GM21619 (cell line): ENCODE data around the gene PIGU.
"Not testable (repeated sequence)": the region's sequence is repeated elsewhere in the genome, so short reads cannot be mapped to it uniquely, and the experiment has no call there.

Experiments
- ATAC-seq: cut with Tn5 transposase; IDR thresholded peaks from one replicate; pipeline ENCODE4 v1.9.1; 2021; ENCODE audit not compliant: unreplicated experiment

The PIGU gene

GRCh38 chr20:34663213-34663943 lies 13.5 kb downstream of the PIGU start:
- no peak for ATAC-seq

- ATAC-seq: not testable (repeated sequence)
These were observed 15.1 kb downstream of the PIGU start for GRCh38 chr20:34661811-34662210.

GRCh38 chr20:34658654-34659053 lies 18.2 kb downstream of the PIGU start:
- ATAC-seq: not testable (repeated sequence)

GRCh38 chr20:34654207-34654744 lies 22.6 kb downstream of the PIGU start:
- no peak for ATAC-seq

- ATAC-seq: no peak
These were observed 25.7 kb downstream of the PIGU start for GRCh38 chr20:34651200-34651599.

GRCh38 chr20:34647737-34648136 lies 29.2 kb downstream of the PIGU start:
- no peak for ATAC-seq

DNA sequence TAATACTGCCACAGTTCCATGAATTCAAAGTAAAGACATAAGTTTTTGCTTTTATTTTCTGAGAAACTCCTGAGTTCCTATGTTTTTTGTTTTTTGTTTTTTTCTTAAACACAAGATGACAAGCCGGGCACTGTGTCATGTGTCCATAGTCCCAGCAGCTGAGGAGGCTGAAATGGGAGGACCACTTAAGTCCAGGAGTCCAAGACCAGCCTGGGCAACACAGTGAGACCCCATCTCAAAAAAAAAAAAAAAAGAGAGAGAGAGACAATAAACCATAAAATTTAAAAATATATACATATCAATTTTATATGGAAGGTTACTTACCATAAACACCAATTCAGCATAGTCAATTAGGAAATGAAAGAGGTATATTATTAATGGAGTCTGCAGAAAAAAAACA lies 31.9 kb downstream of the PIGU start:
- ATAC-seq: no peak

DNA sequence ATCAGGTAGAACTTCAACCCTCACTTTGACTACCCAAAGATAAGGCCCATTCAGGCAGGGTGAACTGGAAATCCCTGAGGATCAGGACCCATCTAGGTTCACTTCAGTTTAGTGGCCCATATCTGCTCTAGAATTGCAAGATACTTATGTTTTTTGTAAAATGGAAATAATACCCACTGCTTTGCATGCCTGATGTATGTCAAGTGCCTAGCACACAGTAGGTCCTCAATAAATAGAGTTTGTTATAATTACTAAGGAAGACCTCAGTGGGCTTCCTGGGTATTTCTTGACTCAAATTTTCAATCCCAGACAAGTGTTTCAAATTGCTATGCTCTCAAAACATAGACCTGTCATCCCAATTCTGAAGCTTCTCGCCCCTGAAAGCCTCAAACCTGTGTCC lies 32.5 kb downstream of the PIGU start:
- ATAC-seq: no peak

DNA sequence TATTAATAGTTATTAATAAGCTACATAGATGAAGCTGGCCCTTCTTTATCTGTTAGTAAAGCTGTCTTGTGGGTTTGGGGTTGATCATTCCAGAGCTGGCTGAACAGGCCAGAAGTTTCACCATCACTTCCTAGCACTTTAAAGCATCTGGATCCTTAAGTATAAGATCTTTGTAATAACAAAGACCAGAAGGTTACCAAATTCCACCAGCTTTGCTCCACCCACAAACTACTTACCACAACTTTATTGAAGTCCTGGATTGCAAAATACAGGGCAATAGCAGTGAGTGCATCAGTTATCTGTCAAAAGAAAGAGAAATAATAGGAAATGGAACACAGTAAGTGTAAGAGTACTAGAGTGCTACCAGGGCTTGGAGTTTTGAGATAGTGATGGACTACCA lies 33.0 kb downstream of the PIGU start:
- ATAC-seq: no peak

- ATAC-seq: no peak
These were observed 34.9 kb downstream of the PIGU start for GRCh38 chr20:34642009-34642408.

DNA sequence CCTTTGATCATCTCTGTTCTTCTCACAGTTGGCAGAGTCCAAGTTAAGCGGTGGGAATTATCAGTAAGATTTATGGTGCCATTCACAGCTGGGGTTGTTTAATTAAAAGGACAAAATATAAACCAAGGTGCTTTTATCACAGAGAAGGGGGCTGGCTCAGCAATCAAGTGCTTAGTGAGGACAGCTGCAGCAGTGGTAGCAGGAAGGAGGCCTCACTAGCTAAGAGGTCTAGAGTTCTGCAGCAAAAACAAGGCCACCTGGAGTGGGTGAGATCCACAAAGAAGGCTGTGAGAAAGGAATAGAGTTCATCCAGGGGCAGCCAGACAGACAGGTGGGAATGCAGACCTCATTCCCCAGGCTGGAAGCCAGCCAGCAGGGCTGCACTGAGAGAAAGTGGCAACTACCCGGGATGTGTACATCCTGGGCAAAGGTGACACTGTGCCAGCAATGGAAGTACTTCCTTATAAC lies 37.1 kb downstream of the PIGU start:
- no peak for ATAC-seq

DNA sequence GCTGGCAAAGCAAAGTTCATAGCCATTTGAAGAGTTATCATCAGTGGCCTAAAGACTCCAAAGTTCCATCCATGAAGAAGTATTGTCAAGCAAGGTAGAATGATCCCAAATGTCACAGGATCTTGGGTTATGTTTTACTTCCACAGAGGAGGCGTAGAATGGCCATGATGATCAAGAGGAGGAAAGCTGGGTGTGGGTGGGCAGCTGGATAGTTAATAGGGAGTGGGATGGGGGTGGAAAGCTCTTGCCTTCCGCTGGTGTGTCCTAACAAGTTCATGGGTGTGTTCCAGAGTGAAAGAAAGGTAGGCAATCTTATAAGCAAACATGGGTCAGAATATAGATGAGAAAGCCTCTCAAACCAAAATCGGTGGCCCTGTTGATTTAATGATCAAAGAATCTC lies 38.4 kb downstream of the PIGU start:
- ATAC-seq: no peak

DNA sequence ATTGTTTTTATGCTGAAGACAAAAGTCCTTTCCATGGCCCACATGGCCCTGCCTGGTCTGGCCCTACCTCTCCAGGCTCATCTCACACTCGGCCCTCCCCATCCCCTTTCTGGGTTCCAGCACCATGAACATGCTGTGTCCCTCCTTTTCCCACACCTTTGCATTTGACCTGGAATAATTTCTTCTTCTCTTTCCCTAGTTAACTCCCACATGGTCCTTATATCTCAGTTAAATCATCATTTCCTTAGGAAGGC lies 38.9 kb downstream of the PIGU start:
- ATAC-seq: no peak

- no peak for ATAC-seq
These were observed 39.5 kb downstream of the PIGU start for GRCh38 chr20:34637245-34638038.

- ATAC-seq: no peak
These were observed 40.2 kb downstream of the PIGU start for GRCh38 chr20:34636648-34637047.

GRCh38 chr20:34634392-34634791 lies 42.5 kb downstream of the PIGU start:
- ATAC-seq: no peak

DNA sequence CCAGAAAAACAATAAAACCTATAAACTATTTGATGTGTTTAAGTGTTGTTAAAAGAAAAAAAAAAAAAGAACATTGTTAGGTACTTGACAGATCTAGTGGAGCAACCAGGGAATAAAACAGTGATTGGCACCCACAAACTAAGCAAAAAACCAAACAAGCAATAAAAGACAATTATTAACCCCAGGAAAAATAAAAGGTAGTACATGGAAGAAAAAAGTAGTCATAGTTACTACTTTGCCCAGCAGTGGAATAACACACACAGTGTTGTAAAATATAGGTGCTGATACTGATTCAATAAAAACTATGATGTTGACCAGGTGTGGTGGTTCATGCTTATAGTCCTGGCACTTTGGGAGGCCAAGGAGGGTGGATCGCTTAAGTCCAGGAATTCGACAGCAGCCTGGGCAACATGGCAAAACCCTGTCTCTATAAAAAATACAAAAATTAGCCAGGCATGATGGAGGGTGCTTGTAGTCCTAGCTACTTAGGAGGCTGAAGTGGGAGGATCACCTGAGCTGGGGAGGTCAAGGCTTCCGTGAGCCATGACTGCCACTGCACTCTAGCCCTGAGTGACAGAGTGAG lies 43.9 kb downstream of the PIGU start:
- no peak for ATAC-seq

- ATAC-seq: no peak
These were observed 47.0 kb downstream of the PIGU start for GRCh38 chr20:34629904-34630303.

DNA sequence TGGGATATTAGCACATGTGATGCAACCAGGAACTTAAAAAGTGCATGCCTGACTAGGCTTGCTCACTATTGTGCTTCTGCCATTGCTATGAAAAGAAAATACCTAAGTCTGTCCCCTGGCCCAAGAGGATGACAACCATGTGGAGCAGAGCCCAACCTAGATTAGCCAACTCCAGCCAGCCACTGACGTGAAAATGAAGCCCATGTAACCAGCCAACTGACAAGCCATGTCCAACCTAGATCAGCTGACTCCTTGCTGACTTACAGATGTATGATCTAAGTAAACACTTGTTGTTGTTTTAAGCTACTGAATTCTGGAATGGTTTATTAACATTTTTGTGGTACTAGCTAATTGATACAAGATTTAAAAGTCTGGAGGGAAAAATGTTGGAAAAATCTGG lies 47.5 kb downstream of the PIGU start:
- ATAC-seq: no peak

DNA sequence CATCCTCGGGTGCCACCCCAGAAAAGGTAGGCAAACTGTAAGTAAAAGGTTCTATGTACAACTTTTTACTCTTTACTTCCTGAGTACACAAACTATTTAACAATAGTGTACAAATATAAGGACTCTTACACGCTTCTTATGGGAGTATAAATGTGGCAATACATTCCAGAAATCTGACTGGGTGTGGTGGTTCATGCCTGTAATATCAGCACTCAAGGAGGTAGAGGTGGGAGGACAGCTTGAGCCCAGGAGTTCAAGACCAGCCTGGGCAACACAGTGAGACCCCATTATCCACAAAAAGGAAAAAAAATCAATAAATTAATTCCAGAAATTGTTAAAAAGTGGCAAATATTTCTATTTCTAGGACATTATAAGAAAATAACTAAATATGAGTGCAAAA lies 48.9 kb downstream of the PIGU start:
- ATAC-seq: no peak

DNA sequence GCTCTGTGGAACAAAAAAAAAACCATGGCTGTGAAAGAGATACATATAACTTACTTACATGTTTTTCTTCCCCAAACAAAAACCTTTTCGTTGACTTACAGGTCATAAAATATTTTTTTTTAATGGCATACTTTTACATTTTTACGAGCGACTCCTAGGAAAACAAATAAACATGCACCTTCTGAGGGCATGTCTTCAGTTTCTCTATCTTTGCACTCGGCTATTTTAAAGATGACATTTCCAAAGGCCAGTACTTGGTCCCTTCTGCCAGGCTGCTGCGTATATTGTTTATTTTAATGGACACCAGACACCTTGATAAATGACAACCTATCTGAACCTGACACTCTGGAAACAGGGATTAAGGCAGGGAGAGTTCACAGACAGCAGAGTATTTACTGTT lies 49.4 kb downstream of the PIGU start:
- ATAC-seq: no peak

DNA sequence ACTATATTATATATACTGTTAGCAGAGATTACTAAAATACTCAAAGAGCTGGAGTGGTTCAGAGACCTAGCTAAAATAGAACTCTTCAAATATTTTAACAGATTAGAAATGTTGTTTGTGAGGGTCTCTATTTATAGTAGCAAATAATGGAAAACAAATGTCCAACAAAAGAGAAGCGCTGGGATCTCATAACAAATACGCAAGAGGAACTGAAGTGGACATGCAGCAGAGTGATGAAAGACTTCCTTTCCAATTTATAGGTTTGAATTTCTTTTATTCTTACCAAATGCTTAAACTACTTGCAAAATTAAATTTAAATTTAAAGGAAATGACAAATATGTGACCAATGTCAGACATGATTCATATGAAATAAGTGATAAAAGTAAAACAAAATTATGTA lies 49.9 kb downstream of the PIGU start:
- no peak for ATAC-seq
